HepG2 (cell line): ENCODE data around the gene TBX21. TPM values are rescaled to one million over a fixed set of nuclear protein-coding genes. Genes with fewer than 3 reads are reported as not detected.

ENCODE experiments used
- CC2D1A ChIP-seq: sonication (generic); formaldehyde crosslinking; IDR thresholded peaks from 2 replicates; pipeline ENCODE4 v1.8.1; 2023; ENCODE audit warnings: mild to moderate bottlenecking, missing genetic modification reagents
- ETV5 ChIP-seq: IDR thresholded peaks from 2 replicates; pipeline ENCODE4 v1.6.1; 2018; ENCODE audit warnings: missing biosample characterization, missing genetic modification reagents, inconsistent platforms, borderline replicate concordance
- HNF4G ChIP-seq, 2 experiments: sonication (generic) in 1 of 2; formaldehyde crosslinking in 1 of 2; IDR thresholded peaks; 2 replicates each; pipeline versions ENCODE4 v1.4.0 to v1.6.1; 2011 to 2020; ENCODE audit warnings: borderline replicate concordance in 2 of 2, low read depth in 2 of 2, mild to moderate bottlenecking in 2 of 2, low read length in 1 of 2, missing genetic modification reagents in 1 of 2, moderate library complexity in 1 of 2
- LRRFIP1 ChIP-seq: sonication (generic); formaldehyde crosslinking; conservative IDR thresholded peaks from 2 replicates; pipeline ENCODE4 v1.4.0; 2020; ENCODE audit warnings: missing genetic modification reagents
- NAIF1 ChIP-seq: sonication (generic); formaldehyde crosslinking; IDR thresholded peaks from 2 replicates; pipeline ENCODE4 v1.5.0; 2020; ENCODE audit warnings: mild to moderate bottlenecking, missing genetic modification reagents, borderline replicate concordance
- NR2F6 ChIP-seq, 2 experiments: IDR thresholded peaks; 2 replicates each; pipeline ENCODE4 v1.6.1; 2016; ENCODE audit warnings: antibody characterized with exemption in 1 of 2, mild to moderate bottlenecking in 1 of 2
- RARA ChIP-seq: IDR thresholded peaks from 2 replicates; pipeline ENCODE4 v1.6.1; 2016; ENCODE audit warnings: missing genetic modification reagents, missing compliant biosample characterization
- RFX5 ChIP-seq: IDR thresholded peaks from 2 replicates; pipeline ENCODE4 v1.6.1; 2011; ENCODE audit warnings: low read depth, low read length, improper control_type of control experiment
- SMC3 ChIP-seq: IDR thresholded peaks from 2 replicates; pipeline ENCODE4 v1.6.1; 2011; ENCODE audit warnings: low read length, improper control_type of control experiment
- TGIF2 ChIP-seq: IDR thresholded peaks from 2 replicates; pipeline ENCODE4 v1.6.1; 2016; ENCODE audit warnings: control low read depth, missing compliant biosample characterization
- TMF1 ChIP-seq: sonication (generic); formaldehyde crosslinking; IDR thresholded peaks from 2 replicates; pipeline ENCODE4 v1.8.1; 2022; ENCODE audit warnings: low read depth, missing genetic modification reagents
- TSC22D2 ChIP-seq: sonication (generic); formaldehyde crosslinking; IDR thresholded peaks from 2 replicates; pipeline ENCODE4 v1.5.1; 2020; ENCODE audit warnings: missing genetic modification reagents, mild to moderate bottlenecking, borderline replicate concordance
- ZKSCAN1 ChIP-seq: fragments of 150-350 bp; IDR thresholded peaks from 2 replicates; pipeline ENCODE4 v1.6.1; 2014; ENCODE audit warnings: low read length
- ZMAT5 ChIP-seq: sonication (generic); formaldehyde crosslinking; IDR thresholded peaks from 2 replicates; pipeline ENCODE4 v1.5.0; 2020; ENCODE audit warnings: mild to moderate bottlenecking, low read depth, missing genetic modification reagents, borderline replicate concordance
- ZNF510 ChIP-seq: sonication (generic); formaldehyde crosslinking; IDR thresholded peaks from 2 replicates; pipeline ENCODE4 v1.4.0; 2020; ENCODE audit warnings: low read depth, mild to moderate bottlenecking, missing genetic modification reagents
- ZNF598 ChIP-seq: sonication (generic); formaldehyde crosslinking; IDR thresholded peaks from 2 replicates; pipeline ENCODE4 v1.5.1; 2020; ENCODE audit warnings: mild to moderate bottlenecking, missing genetic modification reagents, borderline replicate concordance
- polyA plus RNA-seq, 8 experiments: library from polyadenylated mRNA; depleted of rRNA in 3 of 8; stranded (reverse) in 7 of 8; unstranded in 1 of 8; fragments of >200 nt; fragmentation: Illumina TruSeq in 4 of 8; extraction: Trizol in 4 of 8; gene quantifications; 2 replicates each; pipeline versions ENCODE4 v1.2.1 to v1.2.3, GENCODE V29; 2011 to 2016; ENCODE audit warnings: low read depth in 4 of 8, missing spikeins in 1 of 8, mixed read lengths in 1 of 8; ENCODE audit not compliant: insufficient read depth in 1 of 8
- total RNA-seq, 5 experiments: library from RNA; depleted of rRNA; stranded (reverse); fragments of >200 nt; fragmentation: Illumina TruSeq; extraction: Trizol; gene quantifications; 2 replicates each; pipeline ENCODE4 v1.2.3, GENCODE V29; 2016; ENCODE audit warnings: low read depth in 1 of 5
- TF ChIP-seq, protein P1 (sequence below): sonication (generic); formaldehyde crosslinking; IDR thresholded peaks from 2 replicates; pipeline ENCODE4 v1.4.0; 2020; ENCODE audit warnings: missing genetic modification reagents
- TF ChIP-seq, protein P2 (sequence below): sonication (generic); formaldehyde crosslinking; IDR thresholded peaks from 2 replicates; pipeline ENCODE4 v1.4.0; 2020; ENCODE audit warnings: missing genetic modification reagents
- TF ChIP-seq, protein P3 (sequence below): sonication (generic); formaldehyde crosslinking; IDR thresholded peaks from 2 replicates; pipeline ENCODE4 v1.8.1; 2022; ENCODE audit warnings: mild to moderate bottlenecking, missing genetic modification reagents

Gene TBX21
- total and polyA plus RNA-seq, 2 of the 13 experiments (the other 11 are each of a cell fraction or from before 2014, with no cell fraction given): not detected

- TF ChIP-seq LRRFIP1 (CRISPR knock-in tag) (0 out of 2 replicates have a peak, but pooled peaks have one; percentile 86), NAIF1 (CRISPR knock-in tag) (no peak), ZKSCAN1 (no peak), ZMAT5 (no peak), TSC22D2 (peak; percentile 95), ZNF598 (CRISPR knock-in tag) (no peak), SMC3 (no peak), ETV5 (peak; percentile 55; the same call in 1 of the 2 replicates), RARA (CRISPR knock-in tag) (peak; percentile 64; the same call in 1 of the 2 replicates), NR2F6 (IDR thresholded peaks at IDR 0.05) (no peak), NR2F6 (CRISPR knock-in tag; IDR thresholded peaks at IDR 0.05) (peak; percentile 60; the same call in 1 of the 2 replicates), HNF4G (IDR thresholded peaks at IDR 0.05; ENCODE audit: borderline replicate concordance, low read depth, low read length) (no peak), HNF4G (CRISPR knock-in tag; IDR thresholded peaks at IDR 0.05; ENCODE audit: borderline replicate concordance, low read depth) (no peak), RFX5 (no peak), TMF1 (peak; percentile 78), ZNF510 (CRISPR knock-in tag) (no peak), CC2D1A (CRISPR knock-in tag) (no peak), TGIF2 (peak; percentile 87; the same call in 1 of the 2 replicates)
- TF ChIP-seq, protein P1, sequence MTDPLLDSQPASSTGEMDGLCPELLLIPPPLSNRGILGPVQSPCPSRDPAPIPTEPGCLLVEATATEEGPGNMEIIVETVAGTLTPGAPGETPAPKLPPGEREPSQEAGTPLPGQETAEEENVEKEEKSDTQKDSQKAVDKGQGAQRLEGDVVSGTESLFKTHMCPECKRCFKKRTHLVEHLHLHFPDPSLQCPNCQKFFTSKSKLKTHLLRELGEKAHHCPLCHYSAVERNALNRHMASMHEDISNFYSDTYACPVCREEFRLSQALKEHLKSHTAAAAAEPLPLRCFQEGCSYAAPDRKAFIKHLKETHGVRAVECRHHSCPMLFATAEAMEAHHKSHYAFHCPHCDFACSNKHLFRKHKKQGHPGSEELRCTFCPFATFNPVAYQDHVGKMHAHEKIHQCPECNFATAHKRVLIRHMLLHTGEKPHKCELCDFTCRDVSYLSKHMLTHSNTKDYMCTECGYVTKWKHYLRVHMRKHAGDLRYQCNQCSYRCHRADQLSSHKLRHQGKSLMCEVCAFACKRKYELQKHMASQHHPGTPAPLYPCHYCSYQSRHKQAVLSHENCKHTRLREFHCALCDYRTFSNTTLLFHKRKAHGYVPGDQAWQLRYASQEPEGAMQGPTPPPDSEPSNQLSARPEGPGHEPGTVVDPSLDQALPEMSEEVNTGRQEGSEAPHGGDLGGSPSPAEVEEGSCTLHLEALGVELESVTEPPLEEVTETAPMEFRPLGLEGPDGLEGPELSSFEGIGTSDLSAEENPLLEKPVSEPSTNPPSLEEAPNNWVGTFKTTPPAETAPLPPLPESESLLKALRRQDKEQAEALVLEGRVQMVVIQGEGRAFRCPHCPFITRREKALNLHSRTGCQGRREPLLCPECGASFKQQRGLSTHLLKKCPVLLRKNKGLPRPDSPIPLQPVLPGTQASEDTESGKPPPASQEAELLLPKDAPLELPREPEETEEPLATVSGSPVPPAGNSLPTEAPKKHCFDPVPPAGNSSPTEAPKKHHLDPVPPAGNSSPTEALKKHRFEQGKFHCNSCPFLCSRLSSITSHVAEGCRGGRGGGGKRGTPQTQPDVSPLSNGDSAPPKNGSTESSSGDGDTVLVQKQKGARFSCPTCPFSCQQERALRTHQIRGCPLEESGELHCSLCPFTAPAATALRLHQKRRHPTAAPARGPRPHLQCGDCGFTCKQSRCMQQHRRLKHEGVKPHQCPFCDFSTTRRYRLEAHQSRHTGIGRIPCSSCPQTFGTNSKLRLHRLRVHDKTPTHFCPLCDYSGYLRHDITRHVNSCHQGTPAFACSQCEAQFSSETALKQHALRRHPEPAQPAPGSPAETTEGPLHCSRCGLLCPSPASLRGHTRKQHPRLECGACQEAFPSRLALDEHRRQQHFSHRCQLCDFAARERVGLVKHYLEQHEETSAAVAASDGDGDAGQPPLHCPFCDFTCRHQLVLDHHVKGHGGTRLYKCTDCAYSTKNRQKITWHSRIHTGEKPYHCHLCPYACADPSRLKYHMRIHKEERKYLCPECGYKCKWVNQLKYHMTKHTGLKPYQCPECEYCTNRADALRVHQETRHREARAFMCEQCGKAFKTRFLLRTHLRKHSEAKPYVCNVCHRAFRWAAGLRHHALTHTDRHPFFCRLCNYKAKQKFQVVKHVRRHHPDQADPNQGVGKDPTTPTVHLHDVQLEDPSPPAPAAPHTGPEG: no peak
- TF ChIP-seq, protein P2, sequence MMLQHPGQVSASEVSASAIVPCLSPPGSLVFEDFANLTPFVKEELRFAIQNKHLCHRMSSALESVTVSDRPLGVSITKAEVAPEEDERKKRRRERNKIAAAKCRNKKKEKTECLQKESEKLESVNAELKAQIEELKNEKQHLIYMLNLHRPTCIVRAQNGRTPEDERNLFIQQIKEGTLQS (CRISPR knock-in tag): no peak
- TF ChIP-seq, protein P3, sequence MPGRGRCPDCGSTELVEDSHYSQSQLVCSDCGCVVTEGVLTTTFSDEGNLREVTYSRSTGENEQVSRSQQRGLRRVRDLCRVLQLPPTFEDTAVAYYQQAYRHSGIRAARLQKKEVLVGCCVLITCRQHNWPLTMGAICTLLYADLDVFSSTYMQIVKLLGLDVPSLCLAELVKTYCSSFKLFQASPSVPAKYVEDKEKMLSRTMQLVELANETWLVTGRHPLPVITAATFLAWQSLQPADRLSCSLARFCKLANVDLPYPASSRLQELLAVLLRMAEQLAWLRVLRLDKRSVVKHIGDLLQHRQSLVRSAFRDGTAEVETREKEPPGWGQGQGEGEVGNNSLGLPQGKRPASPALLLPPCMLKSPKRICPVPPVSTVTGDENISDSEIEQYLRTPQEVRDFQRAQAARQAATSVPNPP (CRISPR knock-in tag): no peak
Observed at GRCh38 chr17:47785538-47786123, 52.6 kb downstream of the TBX21 start (continued).
